IPS DF 6.9 (cell line): Measurements from ENCODE around the gene OR5AS1.
"Not testable (repeated sequence)": the region's sequence is repeated elsewhere in the genome, so short reads cannot be mapped to it uniquely, and the experiment has no call there.

Experiments
- DNase-seq: peaks from one replicate; pipeline ENCODE4 v3.0.0-alpha.2; 2013; ENCODE audit warnings: low read depth, low spot score
- H3K27ac ChIP-seq: one replicate; pipeline ENCODE4 v1.5.1; 2013; ENCODE audit warnings: low read length, control low read depth
- H3K27me3 ChIP-seq: 2 replicates; pipeline ENCODE4 v1.6.1; 2013; ENCODE audit warnings: mild to moderate bottlenecking, low read length; ENCODE audit not compliant: control insufficient read depth, insufficient read depth
- H3K36me3 ChIP-seq: 2 replicates; pipeline ENCODE4 v1.6.1; 2013; ENCODE audit warnings: low read length; ENCODE audit not compliant: control insufficient read depth, insufficient read depth
- H3K4me1 ChIP-seq: 2 replicates; pipeline ENCODE4 v1.6.1; 2013; ENCODE audit warnings: low read length; ENCODE audit not compliant: control insufficient read depth, insufficient read depth
- H3K4me3 ChIP-seq: 2 replicates; pipeline ENCODE4 v1.5.1; 2013; ENCODE audit warnings: mild to moderate bottlenecking, low read length
- H3K9me3 ChIP-seq: 2 replicates; pipeline ENCODE4 v1.6.1; 2013; ENCODE audit warnings: low read length, inconsistent platforms; ENCODE audit not compliant: control insufficient read depth, insufficient read depth
- WGBS: extraction: QIAGEN DNeasy Blood & Tissue Kit; methylation state at CpG from one replicate; pipeline ENCODE4 v1.1.7; 2013; ENCODE audit warnings: mixed read lengths, missing lambda C conversion rate; ENCODE audit not compliant: insufficient read length, insufficient coverage; 5-methylcytosine and 5-hydroxymethylcytosine counted together

The OR5AS1 gene

GRCh38 chr11:56027354-56027753, at the start of gene OR5AS1:
TSS of gene OR5AS1 (plus strand) at chr11:56027654. CDS start at chr11:56030419, 2,765 bp downstream.
- no peak within 1 kb of the TSS for H3K27ac ChIP-seq
- no peaks in the 10 kb centered on the region for H3K4me1 ChIP-seq
- no peaks in the 10 kb centered on the region for H3K27me3 ChIP-seq
- H3K9me3 ChIP-seq = no peaks in the 10 kb centered on the region
- H3K36me3 ChIP-seq = no peaks in the 10 kb centered on the region
- DNase-seq = no peak
- H3K4me3 ChIP-seq = no peak within 1 kb of the TSS

- Histone ChIP-seq H3K27ac (no peak within 1 kb of the TSS), H3K9me3 (no peaks in the 10 kb centered on the region)
- WGBS = no CpG with 5 or more reads among the region's 2 CpGs
These were observed 32.9 kb upstream of the OR5AS1 start, which contains the start of gene OR5F1 for GRCh38 chr11:55994525-55994924. TSS of gene OR5F1 (minus strand) at chr11:55994625. CDS start at chr11:55994625, 0 bp downstream.

GRCh38 chr11:56010716-56011115, 16.7 kb upstream of the OR5AS1 start:
- Histone ChIP-seq H3K4me1 (no peaks in the 10 kb centered on the region), H3K36me3 (no peaks in the 10 kb centered on the region), H3K9me3 (no peaks in the 10 kb centered on the region), H3K27ac (no peak overlapping the region), H3K27me3 (no peaks in the 10 kb centered on the region), H3K4me3 (no peak overlapping the region)
- DNase-seq = no peak

More at GRCh38 chr11:55994525-55994924, 32.9 kb upstream of the OR5AS1 start, which contains the start of gene OR5F1:
- DNase-seq = no peak
- Histone ChIP-seq H3K4me1 (no peaks in the 10 kb centered on the region), H3K27me3 (no peaks in the 10 kb centered on the region), H3K4me3 (no peak within 1 kb of the TSS), H3K36me3 (no peaks in the 10 kb centered on the region)

- H3K36me3 ChIP-seq = no peaks in the 10 kb centered on the region
- no peak overlapping the region for H3K27ac ChIP-seq
- WGBS = no CpG with 5 or more reads among the region's 2 CpGs
- H3K9me3 ChIP-seq = no peaks in the 10 kb centered on the region
- H3K4me1 ChIP-seq = no peaks in the 10 kb centered on the region
- no peak for DNase-seq
- H3K27me3 ChIP-seq = no peaks in the 10 kb centered on the region
- no peak overlapping the region for H3K4me3 ChIP-seq
These were observed 13.6 kb upstream of the OR5AS1 start for GRCh38 chr11:56013805-56014204.

- DNase-seq = no peak
- WGBS = no CpG with 5 or more reads among the region's 1 CpG
- H3K27ac ChIP-seq = no peak overlapping the region
- no peak overlapping the region for H3K4me3 ChIP-seq
- H3K27me3 ChIP-seq = no peaks in the 10 kb centered on the region
- no peaks in the 10 kb centered on the region for H3K36me3 ChIP-seq
- no peaks in the 10 kb centered on the region for H3K9me3 ChIP-seq
- H3K4me1 ChIP-seq = no peaks in the 10 kb centered on the region
These were observed 18.1 kb downstream of the OR5AS1 start for GRCh38 chr11:56045538-56045937.

- no peak overlapping the region for H3K27ac ChIP-seq
- H3K4me3 ChIP-seq = no peak overlapping the region
- no peaks in the 10 kb centered on the region for H3K27me3 ChIP-seq
- no peaks in the 10 kb centered on the region for H3K36me3 ChIP-seq
- WGBS = no CpG with 5 or more reads among the region's 4 CpGs
- H3K4me1 ChIP-seq = no peaks in the 10 kb centered on the region
- no peaks in the 10 kb centered on the region for H3K9me3 ChIP-seq
- DNase-seq = no peak
These were observed 21.0 kb downstream of the OR5AS1 start for GRCh38 chr11:56048480-56048879.

- Histone ChIP-seq H3K9me3 (no peaks in the 10 kb centered on the region), H3K27me3 (no peaks in the 10 kb centered on the region), H3K4me1 (no peaks in the 10 kb centered on the region), H3K36me3 (no peaks in the 10 kb centered on the region), H3K4me3 (no peak overlapping the region), H3K27ac (no peak overlapping the region)
- no CpG with 5 or more reads among the region's 2 CpGs for WGBS
- no peak for DNase-seq
These were observed 22.0 kb downstream of the OR5AS1 start for GRCh38 chr11:56049487-56049886.

- not testable (repeated sequence) for DNase-seq, H3K4me3 ChIP-seq
- no CpG with 5 or more reads among the region's 4 CpGs for WGBS
These were observed 28.9 kb downstream of the OR5AS1 start for GRCh38 chr11:56056366-56056765.

GRCh38 chr11:56057661-56058237, 30.3 kb downstream of the OR5AS1 start:
- H3K36me3 ChIP-seq, H3K4me1 ChIP-seq, H3K9me3 ChIP-seq, H3K4me3 ChIP-seq, H3K27me3 ChIP-seq, H3K27ac ChIP-seq: not testable (repeated sequence)
- WGBS = no CpG with 5 or more reads among the region's 7 CpGs
- DNase-seq = peak; percentile 20

More at GRCh38 chr11:56056366-56056765, 28.9 kb downstream of the OR5AS1 start:
- not testable (repeated sequence) for H3K27ac ChIP-seq, H3K36me3 ChIP-seq, H3K9me3 ChIP-seq, H3K4me1 ChIP-seq, H3K27me3 ChIP-seq

GRCh38 chr11:56058260-56058780, 30.9 kb downstream of the OR5AS1 start:
- not testable (repeated sequence) for H3K27ac ChIP-seq, DNase-seq, H3K4me1 ChIP-seq, H3K9me3 ChIP-seq, H3K4me3 ChIP-seq, H3K36me3 ChIP-seq, H3K27me3 ChIP-seq
- no CpG with 5 or more reads among the region's 7 CpGs for WGBS

- no peak overlapping the region for H3K4me3 ChIP-seq
- no peaks in the 10 kb centered on the region for H3K27me3 ChIP-seq
- no CpG with 5 or more reads among the region's 2 CpGs for WGBS
- no peak overlapping the region for H3K27ac ChIP-seq
- DNase-seq = no peak
- H3K9me3 ChIP-seq = no peaks in the 10 kb centered on the region
- H3K36me3 ChIP-seq = no peaks in the 10 kb centered on the region
- H3K4me1 ChIP-seq = no peaks in the 10 kb centered on the region
These were observed 39.5 kb downstream of the OR5AS1 start for GRCh38 chr11:56066980-56067379.
